H9 (cell line): ENCODE data around the gene RASSF8. TPM values are rescaled to one million over a fixed set of nuclear protein-coding genes. Genes with fewer than 3 reads are reported as not detected.

Experiments used
- DNase-seq: peaks from one replicate; pipeline ENCODE4 v3.0.0-alpha.2; 2017
- H2AFZ ChIP-seq: one replicate; pipeline ENCODE4 v1.6.1; 2013; ENCODE audit warnings: mild to moderate bottlenecking, low read length, control low read depth, moderate library complexity
- H2AK5ac ChIP-seq: 2 replicates; pipeline ENCODE4 v1.6.1; 2013; ENCODE audit warnings: low read length, control low read depth, mixed read lengths; ENCODE audit not compliant: insufficient read length
- H2BK120ac ChIP-seq: one replicate; pipeline ENCODE4 v1.6.1; 2013; ENCODE audit warnings: low read depth, mild to moderate bottlenecking, low read length, control low read depth, inconsistent platforms; ENCODE audit not compliant: poor library complexity, severe bottlenecking
- H2BK12ac ChIP-seq: 2 replicates; pipeline ENCODE4 v1.6.1; 2013; ENCODE audit warnings: low read length, control low read depth, mixed read lengths, low read depth; ENCODE audit not compliant: insufficient read length
- H2BK15ac ChIP-seq: 2 replicates; pipeline ENCODE4 v1.6.1; 2013; ENCODE audit warnings: low read depth, low read length, control low read depth
- H2BK20ac ChIP-seq: one replicate; pipeline ENCODE4 v1.6.1; 2013; ENCODE audit warnings: low read depth, mild to moderate bottlenecking, low read length, control low read depth, inconsistent platforms; ENCODE audit not compliant: poor library complexity, severe bottlenecking
- H2BK5ac ChIP-seq: 2 replicates; pipeline ENCODE4 v1.6.1; 2013; ENCODE audit warnings: low read length, control low read depth, mixed read lengths; ENCODE audit not compliant: insufficient read length
- H3K14ac ChIP-seq: 2 replicates; pipeline ENCODE4 v1.6.1; 2013; ENCODE audit warnings: low read length, control low read depth; ENCODE audit not compliant: insufficient read depth
- H3K18ac ChIP-seq: 2 replicates; pipeline ENCODE4 v1.6.1; 2013; ENCODE audit warnings: low read depth, mild to moderate bottlenecking, mixed read lengths, low read length, control low read depth; ENCODE audit not compliant: insufficient read length
- H3K23ac ChIP-seq: 2 replicates; pipeline ENCODE4 v1.6.1; 2013; ENCODE audit warnings: low read length, control low read depth, mixed read lengths, low read depth; ENCODE audit not compliant: insufficient read length
- H3K23me2 ChIP-seq: 2 replicates; pipeline ENCODE4 v1.6.1; 2013; ENCODE audit warnings: low read depth, mild to moderate bottlenecking, mixed read lengths, low read length, control low read depth; ENCODE audit not compliant: insufficient read length, poor library complexity, severe bottlenecking
- H3K27ac ChIP-seq: 2 replicates; pipeline ENCODE4 v1.5.1; 2013; ENCODE audit warnings: low read length, control low read depth, mixed read lengths, low read depth; ENCODE audit not compliant: insufficient read length
- H3K27me3 ChIP-seq: 2 replicates; pipeline ENCODE4 v1.6.1; 2013; ENCODE audit warnings: low read length, control low read depth, inconsistent platforms; ENCODE audit not compliant: insufficient read depth
- H3K4ac ChIP-seq: 2 replicates; pipeline ENCODE4 v1.6.1; 2013; ENCODE audit warnings: low read depth, mild to moderate bottlenecking, control low read depth, inconsistent platforms, low read length, moderate library complexity
- H3K4me1 ChIP-seq: 2 replicates; pipeline ENCODE4 v1.6.1; 2013; ENCODE audit warnings: low read length, control low read depth, inconsistent platforms; ENCODE audit not compliant: insufficient read depth
- H3K4me2 ChIP-seq: 2 replicates; pipeline ENCODE4 v1.6.1; 2013; ENCODE audit warnings: low read length, control low read depth, mixed read lengths; ENCODE audit not compliant: insufficient read length, insufficient read depth
- H3K56ac ChIP-seq: 2 replicates; pipeline ENCODE4 v1.6.1; 2013; ENCODE audit warnings: low read depth, mild to moderate bottlenecking, mixed read lengths, low read length, control low read depth; ENCODE audit not compliant: insufficient read length
- H3K79me1 ChIP-seq: 2 replicates; pipeline ENCODE4 v1.6.1; 2013; ENCODE audit warnings: low read depth, mild to moderate bottlenecking, moderate library complexity, low read length, control low read depth, inconsistent platforms; ENCODE audit not compliant: insufficient read depth, poor library complexity, severe bottlenecking
- H3K79me2 ChIP-seq: 2 replicates; pipeline ENCODE4 v1.6.1; 2013; ENCODE audit warnings: low read length, control low read depth, inconsistent platforms; ENCODE audit not compliant: insufficient read depth
- H3K9ac ChIP-seq: 2 replicates; pipeline ENCODE4 v1.6.1; 2013; ENCODE audit warnings: low read length, control low read depth, mixed read lengths; ENCODE audit not compliant: insufficient read length; ENCODE audit errors: extremely low read depth
- H3K9me3 ChIP-seq: one replicate; pipeline ENCODE4 v1.6.1; 2013; ENCODE audit warnings: low read depth, low read length, inconsistent platforms; ENCODE audit not compliant: control insufficient read depth
- H3T11ph ChIP-seq: one replicate; pipeline ENCODE4 v1.6.1; 2013; ENCODE audit warnings: mild to moderate bottlenecking, low read length, control low read depth, inconsistent platforms
- H4K20me1 ChIP-seq: one replicate; pipeline ENCODE4 v1.6.1; 2013; ENCODE audit not compliant: control insufficient read depth, insufficient read length, insufficient read depth
- H4K5ac ChIP-seq: 2 replicates; pipeline ENCODE4 v1.6.1; 2013; ENCODE audit warnings: low read depth, mild to moderate bottlenecking, mixed read lengths, low read length, control low read depth; ENCODE audit not compliant: insufficient read length
- H4K8ac ChIP-seq: replicated peaks from 2 replicates; pipeline ENCODE4 v1.6.1; 2013; ENCODE audit warnings: low read length, control low read depth, mixed read lengths, low read depth; ENCODE audit not compliant: insufficient read length
- H4K91ac ChIP-seq: 2 replicates; pipeline ENCODE4 v1.6.1; 2013; ENCODE audit warnings: low read depth, mild to moderate bottlenecking, moderate library complexity, mixed read lengths, low read length, control low read depth; ENCODE audit not compliant: insufficient read length
- H3K27ac Mint-ChIP-seq, 3 experiments: 2 replicates in 2 of 3; 3 replicates in 1 of 3; pipeline ENCODE4 v1.8.0; 2020 to 2021; ENCODE audit warnings: mixed read lengths in 3 of 3, mild to moderate bottlenecking in 1 of 3, moderate library complexity in 1 of 3
- H3K27me3 Mint-ChIP-seq: 2 replicates; pipeline ENCODE4 v1.8.0; 2021; ENCODE audit warnings: low read depth, mild to moderate bottlenecking, moderate library complexity, mixed read lengths
- H3K36me3 Mint-ChIP-seq, 3 experiments: 2 replicates in 2 of 3; 3 replicates in 1 of 3; pipeline ENCODE4 v1.8.0; 2020 to 2021; ENCODE audit warnings: low read depth in 3 of 3, mixed read lengths in 3 of 3; ENCODE audit not compliant: insufficient read depth in 1 of 3
- H3K4me1 Mint-ChIP-seq, 2 experiments: 2 replicates each; pipeline ENCODE4 v1.8.0; 2020; ENCODE audit warnings: mixed read lengths in 2 of 2
- H3K4me3 Mint-ChIP-seq, 2 experiments: 2 replicates in 1 of 2; 3 replicates in 1 of 2; pipeline ENCODE4 v1.8.0; 2020 to 2021; ENCODE audit warnings: mild to moderate bottlenecking in 2 of 2, mixed read lengths in 2 of 2, moderate library complexity in 1 of 2
- H3K9me3 Mint-ChIP-seq, 2 experiments: 2 replicates in 1 of 2; 3 replicates in 1 of 2; pipeline ENCODE4 v1.8.0; 2020; ENCODE audit warnings: mild to moderate bottlenecking in 2 of 2, mixed read lengths in 2 of 2, moderate library complexity in 1 of 2
- CTCF ChIP-seq: fragments of 200-600 bp; sonication (generic); conservative IDR thresholded peaks from 3 replicates; pipeline ENCODE4 v1.8.0; 2021; ENCODE audit warnings: antibody characterized with exemption, mild to moderate bottlenecking
- WGBS: extraction: QIAGEN DNeasy Blood & Tissue Kit; methylation state at CpG from one replicate; pipeline ENCODE4 v1.1.7; 2013; ENCODE audit warnings: missing lambda C conversion rate, low lambda C conversion rate, mixed read lengths; ENCODE audit not compliant: insufficient read length; ENCODE audit errors: extremely low coverage; 5-methylcytosine and 5-hydroxymethylcytosine counted together
- total RNA-seq: library from RNA; stranded (reverse); gene quantifications from 2 replicates; pipeline ENCODE4 v1.2.1, GENCODE V29; 2021

The RASSF8 gene
- total RNA-seq, 1 experiment from 2014 or later: 38.8 TPM

- Histone ChIP-seq H2BK15ac (no peak overlapping the region), H3K79me1 (no peaks in the 10 kb centered on the region), H4K91ac (no peak overlapping the region), H2BK120ac (no peak overlapping the region), H4K20me1 (no peaks in the 10 kb centered on the region), H3K79me2 (no peaks in the 10 kb centered on the region), H4K8ac (no peak overlapping the region), H3K23ac (no peak overlapping the region), H2BK5ac (no peak overlapping the region), H3K14ac (no peak overlapping the region), H2AFZ (no peak overlapping the region), H2BK20ac (no peak overlapping the region), H2AK5ac (no peak overlapping the region), H3K27ac (no peak overlapping the region), H3K4me2 (no peak overlapping the region), H3K18ac (no peak overlapping the region), H3K9me3 (no peaks in the 10 kb centered on the region), H3K4ac (no peak overlapping the region), H3K23me2 (no peaks in the 10 kb centered on the region), H3K27me3 (no peaks in the 10 kb centered on the region), H4K5ac (no peak overlapping the region), H3T11ph (no peak overlapping the region), H2BK12ac (no peak overlapping the region), H3K9ac (no peak overlapping the region), H3K4me1 (no peaks in the 10 kb centered on the region), H3K56ac (no peak overlapping the region)
- Mint-ChIP-seq H3K36me3 (peaks cover 9 to 19% (median 16%) of the 10 kb centered on the region in 3 experiments; a peak in 6 of 7 replicates), H3K9me3 (no peaks in the 10 kb centered on the region; a peak in 1 of 5 replicates), H3K4me3 (no peak overlapping the region), H3K27ac (peak overlapping the region; percentile 18 to 20 (median 20); a peak in 2 of 7 replicates), H3K4me1 (peaks cover 12% of the 10 kb centered on the region in 2 experiments), H3K27me3 (no peaks in the 10 kb centered on the region)
- no peak for TF ChIP-seq CTCF
- DNase-seq: no peak
- no CpG with 5 or more reads among the region's 2 CpGs for WGBS
Measured at GRCh38 chr12:26055087-26055486, 96.6 kb downstream of the RASSF8 start.
